ENCODE results near the gene NINJ1.

GRCh38 chr9:93173365-93174051, 39.5 kb upstream of the NINJ1 start:
- no peak for TF ChIP-seq CTCF (IDR thresholded peaks at IDR 0.05)
- TF ChIP-seq POLR2A (IDR thresholded peaks at IDR 0.05) = no peak
